C4-2B (cell line): Measurements from ENCODE around the gene VPS39.

Source experiments
- H3K27ac ChIP-seq: fragments of 450-650 bp; 2 replicates; pipeline ENCODE4 v1.5.1; 2017
- ZFX ChIP-seq: fragments of 450-650 bp; IDR thresholded peaks from 2 replicates; pipeline ENCODE4 v1.6.1; 2017
- TF ChIP-seq, protein P1 (sequence below): fragments of 450-650 bp; conservative IDR thresholded peaks from 2 replicates; pipeline ENCODE4 v1.5.1; 2017; ENCODE audit warnings: mild to moderate bottlenecking

Gene VPS39, protein sequence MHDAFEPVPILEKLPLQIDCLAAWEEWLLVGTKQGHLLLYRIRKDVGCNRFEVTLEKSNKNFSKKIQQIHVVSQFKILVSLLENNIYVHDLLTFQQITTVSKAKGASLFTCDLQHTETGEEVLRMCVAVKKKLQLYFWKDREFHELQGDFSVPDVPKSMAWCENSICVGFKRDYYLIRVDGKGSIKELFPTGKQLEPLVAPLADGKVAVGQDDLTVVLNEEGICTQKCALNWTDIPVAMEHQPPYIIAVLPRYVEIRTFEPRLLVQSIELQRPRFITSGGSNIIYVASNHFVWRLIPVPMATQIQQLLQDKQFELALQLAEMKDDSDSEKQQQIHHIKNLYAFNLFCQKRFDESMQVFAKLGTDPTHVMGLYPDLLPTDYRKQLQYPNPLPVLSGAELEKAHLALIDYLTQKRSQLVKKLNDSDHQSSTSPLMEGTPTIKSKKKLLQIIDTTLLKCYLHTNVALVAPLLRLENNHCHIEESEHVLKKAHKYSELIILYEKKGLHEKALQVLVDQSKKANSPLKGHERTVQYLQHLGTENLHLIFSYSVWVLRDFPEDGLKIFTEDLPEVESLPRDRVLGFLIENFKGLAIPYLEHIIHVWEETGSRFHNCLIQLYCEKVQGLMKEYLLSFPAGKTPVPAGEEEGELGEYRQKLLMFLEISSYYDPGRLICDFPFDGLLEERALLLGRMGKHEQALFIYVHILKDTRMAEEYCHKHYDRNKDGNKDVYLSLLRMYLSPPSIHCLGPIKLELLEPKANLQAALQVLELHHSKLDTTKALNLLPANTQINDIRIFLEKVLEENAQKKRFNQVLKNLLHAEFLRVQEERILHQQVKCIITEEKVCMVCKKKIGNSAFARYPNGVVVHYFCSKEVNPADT

GRCh38 chr15:42207674-42208579 is at the start of gene VPS39:
Gene VPS39, minus strand, starts transcription at chr15:42208304. Its CDS starts 151 bp downstream, at chr15:42208153.
- H3K27ac ChIP-seq = peak within 1 kb of the TSS; percentile 85
- TF ChIP-seq ZFX = peak; percentile 79
- TF ChIP-seq, protein P1, sequence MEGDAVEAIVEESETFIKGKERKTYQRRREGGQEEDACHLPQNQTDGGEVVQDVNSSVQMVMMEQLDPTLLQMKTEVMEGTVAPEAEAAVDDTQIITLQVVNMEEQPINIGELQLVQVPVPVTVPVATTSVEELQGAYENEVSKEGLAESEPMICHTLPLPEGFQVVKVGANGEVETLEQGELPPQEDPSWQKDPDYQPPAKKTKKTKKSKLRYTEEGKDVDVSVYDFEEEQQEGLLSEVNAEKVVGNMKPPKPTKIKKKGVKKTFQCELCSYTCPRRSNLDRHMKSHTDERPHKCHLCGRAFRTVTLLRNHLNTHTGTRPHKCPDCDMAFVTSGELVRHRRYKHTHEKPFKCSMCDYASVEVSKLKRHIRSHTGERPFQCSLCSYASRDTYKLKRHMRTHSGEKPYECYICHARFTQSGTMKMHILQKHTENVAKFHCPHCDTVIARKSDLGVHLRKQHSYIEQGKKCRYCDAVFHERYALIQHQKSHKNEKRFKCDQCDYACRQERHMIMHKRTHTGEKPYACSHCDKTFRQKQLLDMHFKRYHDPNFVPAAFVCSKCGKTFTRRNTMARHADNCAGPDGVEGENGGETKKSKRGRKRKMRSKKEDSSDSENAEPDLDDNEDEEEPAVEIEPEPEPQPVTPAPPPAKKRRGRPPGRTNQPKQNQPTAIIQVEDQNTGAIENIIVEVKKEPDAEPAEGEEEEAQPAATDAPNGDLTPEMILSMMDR = no peak

DNA sequence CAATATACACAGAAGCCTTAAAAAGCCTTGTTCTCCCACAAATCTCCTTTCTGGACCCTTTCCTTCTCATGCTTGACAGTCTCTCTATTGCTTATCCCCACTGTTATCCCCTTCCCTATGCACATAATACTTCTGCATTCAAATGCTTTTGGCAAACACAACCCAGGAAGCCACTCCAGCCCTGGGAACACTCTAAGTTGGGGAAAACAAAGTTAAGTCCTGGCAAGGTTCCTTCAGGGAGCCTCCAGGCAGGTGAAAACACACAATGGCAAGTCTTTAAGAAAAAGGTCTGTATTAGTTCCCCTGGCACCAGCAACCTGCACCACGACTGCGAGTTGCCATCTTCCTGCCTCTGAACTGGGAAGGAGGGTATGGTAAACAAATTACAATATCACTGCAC is 45.2 kb upstream of the VPS39 start:
- no peak overlapping the region for H3K27ac ChIP-seq
- no peak for TF ChIP-seq ZFX
- TF ChIP-seq, protein P1 = no peak

- no peak overlapping the region for H3K27ac ChIP-seq
- no peak for TF ChIP-seq ZFX
- TF ChIP-seq, protein P1 = no peak
Measured at GRCh38 chr15:42240823-42241222, 32.7 kb upstream of the VPS39 start.

DNA sequence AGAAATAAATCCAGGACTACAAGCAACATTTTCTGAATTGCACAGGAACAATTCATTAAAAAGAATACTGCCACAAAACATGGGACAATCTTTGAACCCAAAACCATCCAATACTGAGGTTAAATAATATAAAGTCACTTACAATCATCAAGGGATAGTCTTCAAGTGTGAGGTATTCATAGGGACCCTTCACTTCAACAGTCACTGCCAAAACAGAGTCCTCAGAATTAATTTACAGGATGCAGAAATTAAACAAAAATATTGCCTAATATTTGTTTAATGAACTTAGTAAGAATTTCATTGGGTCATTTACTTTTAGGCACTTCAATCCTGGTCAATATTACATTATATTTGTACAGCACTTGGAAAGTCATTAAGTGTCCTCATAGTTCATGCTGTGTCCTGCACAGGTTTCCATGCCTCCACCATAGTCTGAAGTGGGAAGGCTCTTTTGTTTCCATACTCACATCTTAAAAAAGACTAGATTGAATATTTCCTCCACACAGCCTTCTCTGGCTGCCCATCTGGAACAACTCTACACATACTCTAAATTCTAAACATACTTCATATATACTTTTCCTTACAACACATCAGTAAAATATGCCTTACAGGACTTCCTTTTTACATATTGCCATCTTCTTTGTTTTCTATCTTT is 31.6 kb upstream of the VPS39 start:
- no peak for TF ChIP-seq ZFX
- TF ChIP-seq, protein P1 = no peak
- no peak overlapping the region for H3K27ac ChIP-seq

DNA sequence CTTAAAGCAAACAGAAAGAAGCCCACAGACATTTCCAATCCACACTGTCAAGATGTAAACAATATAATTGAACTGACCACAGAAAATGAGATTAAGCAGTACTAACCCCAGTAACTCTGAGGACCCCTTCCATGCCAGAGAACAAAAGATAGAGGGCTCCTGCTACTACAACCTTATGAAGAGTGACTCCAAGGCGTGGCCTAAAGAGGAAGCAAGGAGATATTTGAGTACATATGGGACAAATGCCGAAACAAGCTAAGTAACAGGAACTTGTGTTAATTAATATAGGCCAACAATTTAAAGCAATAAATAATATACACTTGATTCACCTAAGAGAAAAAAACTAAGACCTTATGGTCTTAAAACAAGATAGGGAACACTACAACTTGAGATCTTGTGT is 25.0 kb upstream of the VPS39 start:
- H3K27ac ChIP-seq = no peak overlapping the region
- TF ChIP-seq, protein P1 = no peak
- TF ChIP-seq ZFX = no peak

DNA sequence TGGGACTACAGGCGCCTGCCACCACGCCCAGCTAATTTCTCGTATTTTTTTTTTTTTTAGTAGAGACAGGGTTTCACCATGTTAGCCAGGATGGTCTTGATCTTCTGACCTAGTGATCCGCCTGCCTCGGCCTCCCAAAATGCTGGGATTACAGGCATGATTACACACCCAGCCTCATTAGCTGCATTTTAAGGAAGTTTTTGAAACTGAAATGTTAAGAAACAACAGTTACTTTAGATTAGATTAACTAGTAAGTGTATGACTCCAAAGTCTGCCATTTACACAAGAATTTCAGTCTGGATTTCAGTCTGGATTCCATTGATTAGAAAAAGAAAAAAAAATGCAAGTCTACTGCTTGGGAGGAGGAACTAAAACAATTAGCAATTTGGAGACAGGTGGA is 24.5 kb upstream of the VPS39 start:
- TF ChIP-seq, protein P1 = no peak
- no peak for TF ChIP-seq ZFX
- no peak overlapping the region for H3K27ac ChIP-seq
